Karpas-422 (cell line): ENCODE results near the gene GPBP1L1. TPM values are rescaled to one million over a fixed set of nuclear protein-coding genes. Genes with fewer than 3 reads are reported as not detected.
A peak's percentile ranks its signal among the peaks of the same experiment; 100 is the strongest.
"Not testable (repeated sequence)": the region's sequence is repeated elsewhere in the genome, so short reads cannot be mapped to it uniquely, and the experiment has no call there.

Experiments used
- DNase-seq: peaks from one replicate; pipeline ENCODE4 v3.0.0-alpha.2; 2015
- H2AFZ ChIP-seq: fragments of 200-600 bp; sonication (generic); 2 replicates; pipeline ENCODE4 v1.6.1; 2014; ENCODE audit warnings: antibody characterized with exemption, low read length, mixed read lengths
- H3K27ac ChIP-seq: fragments of 200-600 bp; sonication (generic); 2 replicates; pipeline ENCODE4 v1.5.1; 2014; ENCODE audit warnings: mild to moderate bottlenecking, low read length, moderate library complexity
- H3K27me3 ChIP-seq: fragments of 200-600 bp; sonication (generic); 2 replicates; pipeline ENCODE4 v1.6.1; 2014; ENCODE audit warnings: low read length, mixed read lengths
- H3K36me3 ChIP-seq: fragments of 200-600 bp; sonication (generic); 2 replicates; pipeline ENCODE4 v1.6.1; 2014; ENCODE audit warnings: low read length, mixed read lengths; ENCODE audit not compliant: insufficient read depth
- H3K4me1 ChIP-seq: fragments of 200-600 bp; sonication (generic); 2 replicates; pipeline ENCODE4 v1.6.1; 2014; ENCODE audit warnings: mild to moderate bottlenecking, low read length, mixed read lengths
- H3K4me2 ChIP-seq: fragments of 200-600 bp; sonication (generic); 2 replicates; pipeline ENCODE4 v1.6.1; 2014; ENCODE audit warnings: low read length, low read depth, mild to moderate bottlenecking; ENCODE audit not compliant: poor library complexity, severe bottlenecking
- H3K4me3 ChIP-seq: fragments of 200-600 bp; sonication (generic); 2 replicates; pipeline ENCODE4 v1.5.1; 2014; ENCODE audit warnings: mild to moderate bottlenecking, antibody characterized with exemption, low read length, mixed read lengths
- H3K79me2 ChIP-seq: fragments of 200-600 bp; sonication (generic); 2 replicates; pipeline ENCODE4 v1.6.1; 2014; ENCODE audit warnings: mild to moderate bottlenecking, low read length, mixed read lengths
- H3K9ac ChIP-seq: fragments of 200-600 bp; sonication (generic); 2 replicates; pipeline ENCODE4 v1.6.0; 2014; ENCODE audit warnings: low read length
- H3K9me2 ChIP-seq: fragments of 200-600 bp; sonication (generic), shearing (Covaris generic); replicated peaks from 2 replicates; pipeline ENCODE4 v1.6.0; 2014; ENCODE audit warnings: mild to moderate bottlenecking, low read length, moderate library complexity; ENCODE audit not compliant: insufficient read depth
- H3K9me3 ChIP-seq: fragments of 300-700, 200-600 bp; sonication (generic); 2 replicates; pipeline ENCODE4 v1.6.1; 2014; ENCODE audit warnings: low read length, mixed read lengths
- H4K20me1 ChIP-seq: fragments of 200-600 bp; sonication (generic); 2 replicates; pipeline ENCODE4 v1.6.1; 2014; ENCODE audit warnings: mild to moderate bottlenecking, antibody characterized with exemption, low read length, low read depth; ENCODE audit not compliant: insufficient read depth
- total RNA-seq: library from RNA; depleted of rRNA; stranded (reverse); fragments of >200 nt; shearing (Covaris generic); gene quantifications from 2 replicates; pipeline ENCODE4 v1.2.3, GENCODE V29; 2014; ENCODE audit warnings: low replicate concordance

Gene GPBP1L1
- total RNA-seq, 1 experiment from 2014 or later = 95.8 TPM

- H4K20me1 ChIP-seq = peaks cover 7% of the 10 kb centered on the region
- DNase-seq = no peak
These were observed 77.9 kb downstream of the GPBP1L1 start for GRCh38 chr1:45608175-45609156.

GRCh38 chr1:45607404-45608074, 78.8 kb downstream of the GPBP1L1 start:
- no peak overlapping the region for H3K9ac ChIP-seq
- no peaks in the 10 kb centered on the region for H3K27me3 ChIP-seq
- peaks cover 50% of the 10 kb centered on the region for H3K79me2 ChIP-seq
- no peak overlapping the region for H3K4me3 ChIP-seq
- no peak overlapping the region for H2AFZ ChIP-seq
- H3K9me2 ChIP-seq = no peaks in the 10 kb centered on the region
- peaks cover 6% of the 10 kb centered on the region for H4K20me1 ChIP-seq
- H3K36me3 ChIP-seq = peaks cover 54% of the 10 kb centered on the region
- H3K4me2 ChIP-seq = no peak overlapping the region
- H3K4me1 ChIP-seq = no peaks in the 10 kb centered on the region
- H3K9me3 ChIP-seq = no peaks in the 10 kb centered on the region
- no peak for DNase-seq
- no peak overlapping the region for H3K27ac ChIP-seq

More at GRCh38 chr1:45608175-45609156, 77.9 kb downstream of the GPBP1L1 start:
- Histone ChIP-seq H3K9ac (no peak overlapping the region), H3K79me2 (peaks cover 40% of the 10 kb centered on the region), H3K9me3 (no peaks in the 10 kb centered on the region), H2AFZ (no peak overlapping the region), H3K9me2 (no peaks in the 10 kb centered on the region), H3K4me3 (no peak overlapping the region), H3K27ac (no peak overlapping the region), H3K4me1 (no peaks in the 10 kb centered on the region), H3K36me3 (peaks cover 46% of the 10 kb centered on the region), H3K27me3 (no peaks in the 10 kb centered on the region), H3K4me2 (no peak overlapping the region)

- no peaks in the 10 kb centered on the region for H3K9me2 ChIP-seq
- DNase-seq = no peak
- no peaks in the 10 kb centered on the region for H3K4me1 ChIP-seq
- H3K27me3 ChIP-seq = no peaks in the 10 kb centered on the region
- H3K9ac ChIP-seq = no peak overlapping the region
- H3K36me3 ChIP-seq = peaks cover 60% of the 10 kb centered on the region
- H3K9me3 ChIP-seq = no peaks in the 10 kb centered on the region
- H2AFZ ChIP-seq = no peak overlapping the region
- peaks cover 6% of the 10 kb centered on the region for H4K20me1 ChIP-seq
- H3K79me2 ChIP-seq = peaks cover 76% of the 10 kb centered on the region
- no peak overlapping the region for H3K4me3 ChIP-seq
- no peak overlapping the region for H3K4me2 ChIP-seq
- H3K27ac ChIP-seq = no peak overlapping the region
These were observed 82.1 kb downstream of the GPBP1L1 start for GRCh38 chr1:45604239-45604638.

GRCh38 chr1:45596765-45597164, 89.6 kb downstream of the GPBP1L1 start:
- H3K27me3 ChIP-seq = not testable (repeated sequence)

GRCh38 chr1:45594412-45594811, 91.9 kb downstream of the GPBP1L1 start:
- peaks cover 42% of the 10 kb centered on the region; the same call in 1 of the 2 replicates for H3K36me3 ChIP-seq
- peaks cover 14% of the 10 kb centered on the region for H4K20me1 ChIP-seq

More at GRCh38 chr1:45596765-45597164, 89.6 kb downstream of the GPBP1L1 start:
- DNase-seq, H3K9ac ChIP-seq, H3K4me3 ChIP-seq, H2AFZ ChIP-seq, H3K9me2 ChIP-seq, H3K4me2 ChIP-seq, H4K20me1 ChIP-seq, H3K4me1 ChIP-seq, H3K27ac ChIP-seq, H3K9me3 ChIP-seq: not testable (repeated sequence)
- Histone ChIP-seq H3K36me3 (peaks cover 42% of the 10 kb centered on the region; the same call in 1 of the 2 replicates), H3K79me2 (peaks cover 97% of the 10 kb centered on the region)

GRCh38 chr1:45589861-45590260, 96.5 kb downstream of the GPBP1L1 start:
- no peak overlapping the region for H3K27ac ChIP-seq
- no peaks in the 10 kb centered on the region for H3K9me2 ChIP-seq
- H3K9ac ChIP-seq = no peak overlapping the region
- no peaks in the 10 kb centered on the region for H3K27me3 ChIP-seq
- no peak overlapping the region for H2AFZ ChIP-seq
- H3K79me2 ChIP-seq = peaks cover 99% of the 10 kb centered on the region
- H3K4me3 ChIP-seq = no peak overlapping the region
- peaks cover 38% of the 10 kb centered on the region for H3K4me1 ChIP-seq
- no peak overlapping the region for H3K4me2 ChIP-seq
- peaks cover 30% of the 10 kb centered on the region; the same call in 1 of the 2 replicates for H3K36me3 ChIP-seq
- no peak for DNase-seq
- H4K20me1 ChIP-seq = peaks cover 48% of the 10 kb centered on the region
- no peaks in the 10 kb centered on the region for H3K9me3 ChIP-seq

More at GRCh38 chr1:45594412-45594811, 91.9 kb downstream of the GPBP1L1 start:
- Histone ChIP-seq H3K27ac (no peak overlapping the region), H3K9me3 (no peaks in the 10 kb centered on the region), H3K9me2 (no peaks in the 10 kb centered on the region), H3K4me3 (no peak overlapping the region), H3K4me1 (peaks cover 8% of the 10 kb centered on the region), H3K4me2 (no peak overlapping the region), H3K9ac (no peak overlapping the region), H3K27me3 (no peaks in the 10 kb centered on the region), H3K79me2 (peaks cover 98% of the 10 kb centered on the region), H2AFZ (no peak overlapping the region)
- no peak for DNase-seq

GRCh38 chr1:45586769-45587168, 99.6 kb downstream of the GPBP1L1 start:
- peaks cover 52% of the 10 kb centered on the region for H3K4me1 ChIP-seq
- H3K9me2 ChIP-seq = no peaks in the 10 kb centered on the region
- peak overlapping the region; percentile 92; the same call in 1 of the 2 replicates for H3K9ac ChIP-seq
- no peak overlapping the region for H2AFZ ChIP-seq
- H4K20me1 ChIP-seq = peaks cover 44% of the 10 kb centered on the region
- peaks cover 78% of the 10 kb centered on the region for H3K79me2 ChIP-seq
- no peaks in the 10 kb centered on the region for H3K27me3 ChIP-seq
- H3K4me3 ChIP-seq = no peak overlapping the region
- no peak for DNase-seq
- H3K36me3 ChIP-seq = peaks cover 17% of the 10 kb centered on the region; the same call in 1 of the 2 replicates
- H3K9me3 ChIP-seq = no peaks in the 10 kb centered on the region
- H3K27ac ChIP-seq = no peak overlapping the region
- peak overlapping the region; percentile 97 for H3K4me2 ChIP-seq
